ENCODE data around the gene TCP11L2.

The TCP11L2 gene

DNA sequence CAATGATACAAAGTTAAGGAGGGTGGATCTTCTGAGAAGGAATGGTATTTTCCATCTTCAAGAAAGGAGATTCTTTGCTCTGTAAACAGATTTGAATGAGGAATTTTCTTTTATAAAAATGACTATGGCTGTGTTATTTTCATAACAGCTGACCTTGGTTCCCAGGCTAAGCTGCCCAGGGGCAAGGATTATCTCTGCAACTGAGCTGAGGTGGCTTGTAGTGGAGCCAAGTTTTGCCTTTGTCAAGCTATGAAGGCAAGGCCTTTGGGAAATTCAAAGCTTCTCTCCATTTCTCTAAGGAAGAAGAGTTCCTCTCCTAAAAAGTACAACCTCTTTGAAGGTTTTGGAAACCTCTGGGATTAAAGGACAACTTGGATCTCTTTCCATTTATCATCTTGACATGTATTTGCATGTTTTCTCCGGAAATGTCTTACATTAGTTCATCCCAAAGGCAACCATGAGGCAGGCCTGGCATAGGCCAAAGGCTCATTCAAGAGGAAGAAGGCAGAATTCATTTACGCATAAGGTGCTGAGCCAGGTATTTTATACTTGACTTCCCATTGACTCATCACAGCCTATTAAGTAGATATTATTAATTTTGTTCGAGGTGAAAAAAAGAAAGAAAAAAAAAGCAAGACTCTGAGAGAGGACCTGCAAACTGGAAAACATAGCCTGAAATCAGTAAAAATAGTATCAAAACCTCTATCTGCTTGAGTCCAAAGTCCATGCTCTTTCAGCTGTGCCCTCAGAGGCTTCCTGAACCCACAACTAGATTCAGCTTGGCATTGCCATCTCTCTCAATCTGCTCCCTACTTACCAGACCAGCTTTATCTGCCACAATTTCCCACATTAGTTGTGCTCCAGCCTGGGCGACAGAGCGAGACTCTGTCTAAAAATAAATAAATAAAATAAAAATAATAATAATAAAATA is 30.7 kb upstream of the TCP11L2 start:
- H2AFZ ChIP-seq: no peak overlapping the region
- H3K36me3 ChIP-seq (ENCODE audit: control insufficient read depth, insufficient read depth, low read length): no peaks in the 10 kb centered on the region
- no peak overlapping the region for H3K4me2 ChIP-seq (ENCODE audit: low read length)
- H3K27ac ChIP-seq: no peak overlapping the region
- H3K79me2 ChIP-seq: no peaks in the 10 kb centered on the region
- H3K4me3 ChIP-seq (ENCODE audit: low read depth, low read length): no peak overlapping the region
- TF ChIP-seq, protein P1, sequence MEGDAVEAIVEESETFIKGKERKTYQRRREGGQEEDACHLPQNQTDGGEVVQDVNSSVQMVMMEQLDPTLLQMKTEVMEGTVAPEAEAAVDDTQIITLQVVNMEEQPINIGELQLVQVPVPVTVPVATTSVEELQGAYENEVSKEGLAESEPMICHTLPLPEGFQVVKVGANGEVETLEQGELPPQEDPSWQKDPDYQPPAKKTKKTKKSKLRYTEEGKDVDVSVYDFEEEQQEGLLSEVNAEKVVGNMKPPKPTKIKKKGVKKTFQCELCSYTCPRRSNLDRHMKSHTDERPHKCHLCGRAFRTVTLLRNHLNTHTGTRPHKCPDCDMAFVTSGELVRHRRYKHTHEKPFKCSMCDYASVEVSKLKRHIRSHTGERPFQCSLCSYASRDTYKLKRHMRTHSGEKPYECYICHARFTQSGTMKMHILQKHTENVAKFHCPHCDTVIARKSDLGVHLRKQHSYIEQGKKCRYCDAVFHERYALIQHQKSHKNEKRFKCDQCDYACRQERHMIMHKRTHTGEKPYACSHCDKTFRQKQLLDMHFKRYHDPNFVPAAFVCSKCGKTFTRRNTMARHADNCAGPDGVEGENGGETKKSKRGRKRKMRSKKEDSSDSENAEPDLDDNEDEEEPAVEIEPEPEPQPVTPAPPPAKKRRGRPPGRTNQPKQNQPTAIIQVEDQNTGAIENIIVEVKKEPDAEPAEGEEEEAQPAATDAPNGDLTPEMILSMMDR (IDR thresholded peaks at IDR 0.05): no peak
- H3K4me1 ChIP-seq: peaks cover 8% of the 10 kb centered on the region
- H3K9me3 ChIP-seq (ENCODE audit: control insufficient read depth, low read length): no peaks in the 10 kb centered on the region
- H3K9ac ChIP-seq: no peak overlapping the region
- H3K27me3 ChIP-seq (ENCODE audit: control insufficient read depth, insufficient read depth, low read length): no peaks in the 10 kb centered on the region

DNA sequence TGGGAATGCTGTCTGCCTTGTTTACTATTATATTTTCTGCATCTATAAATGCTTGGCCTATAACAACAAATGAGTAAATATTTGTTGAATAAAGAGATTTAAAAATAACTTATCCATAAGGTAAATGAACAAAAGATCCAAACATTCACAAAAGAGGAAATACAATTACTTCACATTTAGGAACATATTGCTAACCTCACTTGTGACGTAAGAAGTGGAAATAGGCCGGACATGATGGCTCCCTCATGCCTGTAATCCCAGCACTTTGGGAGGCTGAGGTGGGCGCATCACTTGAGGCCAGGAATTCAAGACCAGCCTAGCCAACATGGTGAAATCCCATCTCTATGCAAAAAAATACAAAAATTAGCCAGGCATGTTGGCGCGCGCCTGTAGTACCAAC is 29.0 kb upstream of the TCP11L2 start:
- H3K27ac ChIP-seq: no peak overlapping the region
- no peaks in the 10 kb centered on the region for H3K9me3 ChIP-seq (ENCODE audit: control insufficient read depth, low read length)
- no peaks in the 10 kb centered on the region for H3K36me3 ChIP-seq (ENCODE audit: control insufficient read depth, insufficient read depth, low read length)
- H3K4me2 ChIP-seq (ENCODE audit: low read length): no peak overlapping the region
- no peak overlapping the region for H3K4me3 ChIP-seq (ENCODE audit: low read depth, low read length)
- TF ChIP-seq, protein P1 (IDR thresholded peaks at IDR 0.05): no peak
- no peak overlapping the region for H2AFZ ChIP-seq
- H3K27me3 ChIP-seq (ENCODE audit: control insufficient read depth, insufficient read depth, low read length): no peaks in the 10 kb centered on the region
- peaks cover 4% of the 10 kb centered on the region for H3K4me1 ChIP-seq
- no peak overlapping the region for H3K9ac ChIP-seq
- no peaks in the 10 kb centered on the region for H3K79me2 ChIP-seq

DNA sequence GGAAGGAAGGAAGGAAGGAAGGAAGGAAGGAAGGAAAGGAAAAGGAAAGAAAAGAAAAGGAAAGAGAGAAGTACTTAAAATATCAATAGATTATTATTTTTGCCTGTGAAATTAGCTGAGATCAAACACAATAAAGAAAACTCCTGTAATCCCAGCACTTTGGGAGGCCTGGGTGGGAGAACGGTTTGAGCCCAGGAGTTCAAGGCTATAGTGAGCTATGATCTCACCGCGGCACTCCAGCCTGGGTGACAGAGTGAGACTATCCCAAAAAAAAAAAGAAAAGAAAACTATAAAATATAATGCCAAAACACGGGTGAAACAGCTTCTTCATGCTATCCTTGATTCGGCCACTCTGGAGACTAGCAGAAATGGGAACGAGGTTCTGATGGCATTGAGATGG is 28.5 kb upstream of the TCP11L2 start:
- Histone ChIP-seq H3K9ac (no peak overlapping the region), H3K9me3 (ENCODE audit: control insufficient read depth, low read length) (no peaks in the 10 kb centered on the region), H3K27me3 (ENCODE audit: control insufficient read depth, insufficient read depth, low read length) (no peaks in the 10 kb centered on the region), H3K4me3 (ENCODE audit: low read depth, low read length) (no peak overlapping the region), H3K36me3 (ENCODE audit: control insufficient read depth, insufficient read depth, low read length) (no peaks in the 10 kb centered on the region), H3K4me1 (peaks cover 4% of the 10 kb centered on the region), H3K27ac (no peak overlapping the region), H2AFZ (no peak overlapping the region), H3K79me2 (no peaks in the 10 kb centered on the region), H3K4me2 (ENCODE audit: low read length) (no peak overlapping the region)
- TF ChIP-seq, protein P1 (IDR thresholded peaks at IDR 0.05): no peak

DNA sequence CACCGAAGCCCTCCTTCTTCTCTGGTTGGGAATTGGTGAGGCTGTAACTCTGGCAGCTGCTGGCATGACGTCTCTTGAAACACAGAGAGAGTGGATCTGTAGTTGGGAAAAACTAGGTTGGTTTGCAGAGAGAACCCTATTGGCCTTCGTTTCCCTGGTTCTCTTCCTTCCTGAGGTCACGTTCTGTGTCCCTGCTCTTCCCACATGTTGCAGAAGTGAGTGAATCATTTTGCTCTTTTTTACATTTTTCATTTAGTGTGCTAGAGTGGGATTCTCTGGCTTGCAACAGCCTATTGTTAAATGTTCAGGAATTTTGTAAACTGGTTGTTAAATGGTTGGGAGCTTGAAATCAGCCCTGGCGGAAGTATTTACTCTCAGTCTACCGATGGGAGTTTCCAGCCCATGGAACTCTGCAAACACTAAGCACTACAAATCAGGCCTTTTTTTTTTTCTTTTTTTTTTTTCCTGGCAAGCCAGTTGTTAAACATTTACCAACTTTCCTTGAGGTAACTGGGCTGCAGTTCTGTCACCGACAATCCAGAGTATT is 27.9 kb upstream of the TCP11L2 start:
- Histone ChIP-seq H3K36me3 (ENCODE audit: control insufficient read depth, insufficient read depth, low read length) (no peaks in the 10 kb centered on the region), H3K4me3 (ENCODE audit: low read depth, low read length) (no peak overlapping the region), H3K4me2 (ENCODE audit: low read length) (no peak overlapping the region), H3K9me3 (ENCODE audit: control insufficient read depth, low read length) (no peaks in the 10 kb centered on the region), H3K27ac (no peak overlapping the region), H3K79me2 (no peaks in the 10 kb centered on the region), H3K4me1 (peaks cover 4% of the 10 kb centered on the region), H2AFZ (no peak overlapping the region), H3K9ac (no peak overlapping the region), H3K27me3 (ENCODE audit: control insufficient read depth, insufficient read depth, low read length) (no peaks in the 10 kb centered on the region)
- TF ChIP-seq, protein P1 (IDR thresholded peaks at IDR 0.05): no peak

Data from parathyroid adenoma (tissue), 2 donors.